GM19324 (cell line): Measurements from ENCODE around the gene LRIT3.
"Not testable (repeated sequence)": the region's sequence is repeated elsewhere in the genome, so short reads cannot be mapped to it uniquely, and the experiment has no call there.

Experiments used
- ATAC-seq: cut with Tn5 transposase; IDR thresholded peaks from one replicate; pipeline ENCODE4 v1.9.1; 2021; ENCODE audit warnings: mild to moderate bottlenecking, moderate library complexity; ENCODE audit not compliant: unreplicated experiment, low FRiP score

Gene LRIT3

DNA sequence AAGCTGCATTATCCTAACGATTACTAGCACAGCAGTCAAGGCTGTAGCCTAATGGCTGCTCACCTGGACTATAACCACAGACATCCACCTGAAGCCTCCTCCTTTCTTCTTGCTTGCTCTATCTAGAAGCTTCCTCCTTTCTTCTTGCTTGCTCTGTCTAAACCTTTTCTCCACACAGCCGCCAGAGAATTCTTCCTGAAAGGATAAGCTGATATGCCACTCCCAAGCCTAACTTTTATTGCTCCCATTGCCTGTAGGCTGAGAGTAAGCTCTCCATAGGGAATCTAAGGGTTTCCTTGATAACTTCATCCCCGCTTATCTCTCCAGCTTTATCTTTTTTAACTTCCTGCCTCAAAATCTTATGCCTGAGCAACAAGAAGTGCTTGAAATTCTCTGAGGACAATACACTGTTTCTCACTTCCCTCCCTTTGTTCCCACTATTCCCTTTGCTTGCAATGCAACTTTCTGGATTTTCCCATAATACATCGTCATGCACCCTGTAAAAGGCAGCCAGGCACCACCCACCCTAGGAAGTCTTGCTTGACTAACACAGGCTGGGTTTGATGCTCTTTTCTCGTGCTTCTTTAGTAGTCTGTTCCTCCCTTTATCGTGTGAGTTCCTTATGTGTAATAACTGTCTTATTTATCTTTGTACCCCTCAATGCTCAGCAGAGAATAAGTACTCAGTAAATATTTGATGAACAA is 1.4 kb upstream of the LRIT3 start:
- ATAC-seq: no peak

DNA sequence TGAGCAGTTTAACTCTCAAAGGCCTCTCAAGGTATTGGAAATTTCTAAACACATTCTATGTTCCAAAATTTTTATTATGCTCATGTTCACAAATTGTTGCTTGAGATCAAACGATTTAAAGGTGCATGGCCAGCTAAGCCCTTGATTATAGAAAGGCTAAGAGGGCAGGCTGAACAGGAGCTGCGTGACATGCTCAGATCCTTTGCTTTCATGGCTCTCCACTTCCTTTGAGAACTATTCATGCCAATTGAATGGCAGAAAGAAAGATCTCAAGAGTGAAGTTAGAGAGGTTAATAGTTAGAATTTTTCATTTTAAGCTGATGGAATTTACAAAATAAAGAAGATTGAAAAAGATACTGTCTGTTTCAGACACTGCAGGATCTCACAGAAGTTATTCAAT is 594 bp downstream of the LRIT3 start:
- no peak for ATAC-seq

DNA sequence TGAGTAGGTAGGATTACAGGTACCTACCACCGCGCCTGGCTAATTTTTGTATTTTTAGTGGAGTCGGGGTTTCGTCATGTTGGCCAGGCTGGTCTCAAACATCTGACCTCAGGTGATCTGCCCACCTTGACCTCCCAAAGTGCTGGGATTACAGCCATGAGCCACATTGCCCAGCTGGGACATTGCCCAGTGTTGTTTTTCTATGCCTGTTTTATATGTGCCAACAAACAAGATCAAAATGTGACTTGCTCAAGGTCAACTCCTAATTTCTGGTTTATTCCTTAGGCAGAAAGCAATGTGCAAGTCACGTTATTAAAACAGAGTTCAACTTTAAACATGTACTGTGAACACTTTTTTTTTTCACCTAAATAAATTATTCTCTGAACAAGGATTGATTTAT is 2.7 kb downstream of the LRIT3 start:
- no peak for ATAC-seq

DNA sequence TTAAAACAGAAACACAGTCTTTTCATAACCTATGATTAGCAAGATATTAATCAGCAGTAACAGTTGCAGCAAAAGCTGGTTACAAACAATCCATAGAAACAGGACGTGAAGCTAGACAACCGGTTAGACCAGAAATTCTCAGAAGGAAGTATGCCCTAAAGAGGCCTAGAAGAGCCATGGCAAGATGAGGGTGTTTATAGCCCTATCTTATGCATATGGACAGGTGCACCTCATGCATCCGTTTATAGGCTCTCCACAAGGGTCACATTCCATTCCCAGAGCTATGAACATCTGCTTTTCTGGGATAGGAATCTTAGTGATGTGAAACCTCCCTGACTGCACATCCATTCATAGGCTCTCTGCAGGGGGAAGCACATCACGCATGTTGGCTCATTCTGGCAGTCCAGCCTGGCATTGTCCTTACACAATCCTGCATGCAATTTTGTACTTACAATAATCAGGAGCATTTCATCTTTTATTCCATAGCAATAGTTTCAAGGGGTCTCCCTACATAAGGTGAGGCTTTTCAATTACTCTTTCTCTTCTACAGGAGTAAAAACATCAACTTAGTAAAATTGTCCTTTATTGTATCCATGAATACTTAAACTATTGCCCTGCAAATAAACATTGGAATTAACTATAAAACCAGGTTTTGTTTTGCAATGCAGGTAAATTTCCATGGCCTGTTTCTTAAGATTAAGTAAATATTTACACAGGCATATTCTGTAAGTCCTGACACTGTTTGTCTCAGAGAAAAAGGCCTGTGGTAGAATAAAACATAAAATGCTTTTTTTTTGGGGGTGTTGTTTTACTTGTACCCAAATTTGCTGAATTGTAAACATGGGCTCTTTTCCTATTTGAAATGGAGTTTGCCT is 11.8 kb downstream of the LRIT3 start:
- ATAC-seq: not testable (repeated sequence)

DNA sequence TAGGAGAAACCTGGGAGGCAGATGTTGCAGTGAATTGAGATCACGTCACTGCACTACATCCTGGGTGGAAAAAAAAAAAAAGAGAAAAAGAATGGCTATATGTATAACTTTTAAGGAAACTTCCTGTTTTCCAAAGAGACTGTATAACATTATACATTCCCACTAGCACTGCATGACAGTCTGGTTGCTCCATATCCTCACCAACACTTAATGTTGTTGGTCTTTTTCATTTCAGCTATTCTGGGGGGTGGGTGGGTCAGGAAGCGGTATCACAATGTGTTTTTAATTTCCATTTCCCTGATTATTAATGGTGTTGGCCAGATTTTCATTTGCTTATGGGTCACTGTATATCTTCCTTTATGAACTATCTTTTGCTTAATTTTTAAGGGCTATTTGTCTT is 13.4 kb downstream of the LRIT3 start:
- no peak for ATAC-seq

DNA sequence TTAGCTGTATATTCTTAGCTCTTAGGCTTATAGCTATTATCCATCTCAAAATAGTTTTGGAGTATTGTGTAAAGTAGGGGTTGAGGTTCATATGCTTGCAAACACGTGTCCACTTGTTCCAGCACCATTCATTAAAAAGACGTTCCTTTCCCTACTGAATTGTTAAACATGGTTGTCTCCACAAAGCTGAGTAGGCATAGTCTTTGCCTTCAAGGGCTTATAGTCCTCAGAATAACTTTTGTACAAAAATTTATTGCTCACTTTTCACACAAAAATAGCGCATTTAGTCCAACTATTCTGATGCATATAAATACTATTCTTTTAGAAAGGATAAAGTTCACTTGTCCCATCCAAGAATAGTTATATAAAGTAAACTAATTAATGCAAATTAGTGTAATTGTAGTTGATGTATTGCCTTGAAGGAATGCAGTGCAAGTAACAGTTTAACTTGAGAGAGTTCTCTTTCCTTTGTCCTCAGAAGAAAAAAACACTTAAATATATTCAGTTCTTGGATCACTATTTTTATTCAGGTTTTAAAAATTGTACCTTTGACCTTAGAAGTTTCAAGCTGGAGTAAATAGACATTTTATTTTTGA is 14.1 kb downstream of the LRIT3 start:
- ATAC-seq: no peak

DNA sequence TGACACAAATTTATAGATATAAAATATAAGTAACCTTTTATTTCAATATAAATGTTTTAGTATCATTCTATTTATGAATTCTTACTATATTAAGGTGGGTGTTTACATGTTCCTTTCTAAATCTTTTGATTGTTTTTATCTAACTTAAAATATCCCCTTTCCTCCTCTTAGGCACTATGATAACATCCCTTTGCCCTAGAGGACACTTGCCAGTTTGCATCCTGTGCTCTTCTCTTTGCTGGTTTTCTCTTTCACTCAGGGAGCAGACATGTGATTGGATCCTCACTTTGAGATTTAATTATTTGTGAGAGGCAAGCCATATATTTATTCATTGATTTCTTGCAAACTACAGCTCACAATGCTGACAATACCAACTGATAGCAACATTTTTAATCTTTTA is 16.2 kb downstream of the LRIT3 start:
- ATAC-seq: no peak

DNA sequence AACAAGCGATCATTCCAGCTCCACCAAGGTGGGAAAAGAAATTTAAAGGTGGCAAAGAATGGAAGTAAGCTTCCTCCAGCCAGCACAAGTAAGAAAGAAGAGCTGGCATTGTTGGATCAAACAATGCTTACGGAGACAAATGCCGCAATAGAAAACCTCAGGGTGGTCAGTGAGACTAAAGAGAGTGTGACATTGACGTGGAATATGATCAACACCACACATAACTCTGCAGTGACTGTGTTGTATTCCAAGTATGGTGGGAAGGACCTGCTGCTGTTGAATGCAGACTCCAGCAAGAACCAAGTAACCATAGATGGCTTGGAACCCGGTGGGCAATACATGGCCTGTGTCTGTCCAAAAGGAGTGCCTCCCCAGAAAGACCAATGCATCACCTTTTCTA is 22.2 kb downstream of the LRIT3 start:
- no peak for ATAC-seq

DNA sequence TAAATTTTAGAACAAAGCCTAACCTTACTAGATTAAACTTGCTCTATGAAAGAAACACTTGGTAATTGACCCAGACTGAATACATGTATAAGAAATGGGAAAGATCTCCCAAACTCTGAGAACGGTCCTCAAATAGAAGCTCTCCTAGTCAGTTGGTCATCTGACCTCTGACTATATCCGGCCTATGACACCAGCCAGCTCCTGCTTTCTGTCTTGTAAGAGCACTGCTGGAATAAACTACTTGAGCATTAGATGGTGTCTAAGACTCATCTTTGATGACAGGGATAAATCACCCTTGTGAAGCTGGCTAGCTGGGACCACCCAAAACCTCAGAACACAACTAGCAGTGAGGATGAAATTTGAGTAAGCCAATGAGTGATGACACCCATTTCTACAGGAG is 24.2 kb downstream of the LRIT3 start:
- ATAC-seq: no peak

DNA sequence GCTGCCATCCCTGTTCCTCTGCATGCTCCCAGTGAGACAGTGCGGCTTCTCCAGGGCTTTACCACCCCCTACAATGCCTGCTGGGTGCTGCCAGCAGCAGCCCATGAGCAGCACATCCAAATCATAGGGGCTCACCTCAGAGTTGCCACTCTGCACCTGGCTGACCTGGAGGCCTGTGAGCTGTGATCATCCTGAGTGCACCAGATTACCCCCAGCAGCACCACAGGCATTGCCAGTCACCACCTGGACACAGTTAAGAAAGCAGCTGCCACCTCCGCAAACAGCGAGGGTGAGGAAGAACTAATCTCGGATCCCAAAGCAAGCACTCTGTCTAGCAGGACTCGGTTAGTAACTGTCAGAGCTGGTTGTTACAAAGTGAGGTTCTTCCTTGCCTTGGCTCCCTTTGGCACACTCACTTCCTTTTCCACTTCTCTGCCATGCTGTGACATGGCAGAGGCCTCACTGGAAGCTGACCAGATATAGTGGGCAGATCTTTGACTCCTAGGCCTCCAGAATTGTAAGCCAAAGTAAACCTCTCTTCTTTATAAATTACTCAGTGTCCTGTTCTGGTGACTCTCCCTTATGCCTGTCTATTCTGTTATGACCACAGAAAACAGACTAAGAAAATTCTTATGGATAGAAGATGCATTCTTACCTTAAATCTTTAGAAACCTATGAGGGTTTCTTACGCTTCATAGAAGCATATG is 25.2 kb downstream of the LRIT3 start:
- ATAC-seq: no peak

DNA sequence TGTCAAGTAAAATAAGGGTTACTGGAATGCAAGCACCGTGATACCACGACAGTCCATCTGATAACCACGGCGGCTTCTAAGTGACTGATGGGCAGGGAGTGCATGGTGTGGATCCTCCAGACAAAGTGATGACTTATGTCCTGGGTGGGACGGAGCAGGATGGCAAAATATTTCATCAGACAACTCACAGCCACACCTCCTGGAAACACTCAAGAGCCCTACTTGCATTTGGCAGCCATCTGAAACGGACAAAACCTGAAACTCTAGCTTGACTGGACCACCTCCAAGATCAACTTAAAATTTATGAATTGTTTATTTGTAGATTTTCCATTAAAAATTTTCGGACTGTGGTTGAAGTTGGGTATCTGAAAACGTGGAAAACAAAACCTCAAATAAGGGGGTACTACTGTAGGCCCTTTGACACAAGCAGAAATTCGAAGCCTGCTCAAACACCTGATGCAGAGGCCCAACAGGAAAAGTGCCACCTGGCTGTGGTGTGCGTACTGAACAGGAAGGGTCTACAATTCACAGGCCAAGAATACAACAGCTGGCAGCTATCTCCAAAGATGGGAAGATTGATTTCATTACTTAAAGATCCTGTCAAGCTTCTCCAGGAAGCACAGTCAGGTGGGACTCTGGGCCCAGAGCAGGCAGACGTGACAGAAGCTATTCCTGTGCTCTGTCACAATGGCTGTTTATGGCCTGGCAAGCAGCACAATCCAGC is 26.0 kb downstream of the LRIT3 start:
- no peak for ATAC-seq

DNA sequence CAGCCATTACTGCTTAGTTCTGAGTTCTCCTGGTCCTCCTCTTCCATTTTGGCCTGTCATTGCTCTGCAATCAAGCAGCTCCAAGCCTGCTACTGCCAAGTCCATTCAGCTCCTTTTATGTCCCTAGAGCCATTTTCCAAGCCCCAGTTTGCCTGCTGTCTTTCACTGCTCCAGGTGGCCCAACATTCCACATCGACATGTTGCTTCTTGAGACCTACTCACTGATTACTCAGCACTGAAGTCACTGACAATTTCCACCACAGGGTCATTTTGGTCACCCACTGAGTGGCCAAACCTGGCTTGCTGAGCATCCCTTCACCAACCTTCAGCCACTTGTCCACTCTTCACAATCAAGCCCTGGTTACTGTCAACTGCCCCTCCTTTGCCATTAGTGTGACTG is 27.2 kb downstream of the LRIT3 start:
- no peak for ATAC-seq

DNA sequence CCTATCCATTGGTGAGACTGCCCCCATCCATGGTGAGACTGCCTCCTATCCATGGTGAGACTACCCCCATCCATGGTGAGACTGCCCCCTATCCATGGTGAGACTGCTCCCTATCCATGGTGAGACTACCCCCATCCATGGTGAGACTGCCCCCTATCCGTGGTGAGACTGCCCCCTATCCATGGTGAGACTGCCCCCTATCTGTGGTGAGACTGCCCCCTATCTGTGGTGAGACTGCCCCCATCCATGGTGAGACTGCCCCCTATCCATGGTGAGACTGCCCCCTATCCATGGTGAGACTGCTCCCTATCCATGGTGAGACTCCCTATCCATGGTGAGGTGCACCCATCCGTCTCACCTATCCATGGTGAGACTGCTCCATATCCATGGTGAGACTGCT is 27.6 kb downstream of the LRIT3 start:
- ATAC-seq: not testable (repeated sequence)

DNA sequence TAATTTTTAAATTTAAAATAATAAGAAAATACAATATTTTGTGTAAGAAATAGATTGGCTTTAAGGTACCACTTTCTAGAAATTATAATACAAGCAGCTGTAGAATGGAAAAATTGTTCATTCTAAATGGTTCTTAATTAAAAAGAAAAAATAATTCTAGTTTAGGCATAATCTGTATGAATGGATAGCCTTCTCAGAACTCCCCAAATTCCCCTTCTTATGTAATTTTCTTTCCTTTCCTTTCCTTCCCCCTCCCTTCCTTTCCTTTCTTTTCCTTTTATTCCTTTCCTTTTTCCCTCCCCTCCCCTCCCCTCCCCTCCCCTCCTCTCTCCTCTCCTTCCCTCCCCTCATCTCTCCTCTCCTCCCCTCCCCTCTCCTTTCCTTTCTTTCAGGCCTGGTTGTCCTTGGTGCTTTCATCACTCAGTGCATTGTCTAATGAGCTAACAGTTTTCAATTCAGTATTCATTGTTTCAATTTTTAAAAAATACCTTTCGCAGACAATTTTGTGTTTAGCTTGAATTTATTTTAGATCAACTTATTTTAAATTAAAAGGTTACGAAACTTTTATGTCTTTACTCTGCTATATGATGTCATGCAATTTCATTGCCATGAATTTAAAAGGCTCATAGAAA is 28.8 kb downstream of the LRIT3 start:
- ATAC-seq: no peak

DNA sequence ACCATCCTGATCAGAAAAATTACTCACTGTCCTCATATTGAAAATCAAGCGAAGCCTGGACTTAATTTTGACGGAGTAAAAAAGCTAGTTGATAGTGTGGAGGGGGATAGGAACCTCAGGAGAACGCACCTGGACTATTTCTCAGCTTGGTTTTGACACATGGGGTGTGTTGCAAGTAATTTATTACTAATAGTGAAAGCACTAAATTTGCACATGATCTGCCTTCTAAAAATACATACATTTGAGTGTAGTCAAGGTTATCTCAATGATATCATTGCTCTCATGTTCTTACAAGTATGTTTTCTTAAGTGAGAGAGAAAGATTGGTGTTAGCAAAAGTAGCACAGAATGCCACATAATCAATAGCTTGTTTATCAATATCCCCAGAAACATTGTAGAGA is 29.5 kb downstream of the LRIT3 start:
- no peak for ATAC-seq

DNA sequence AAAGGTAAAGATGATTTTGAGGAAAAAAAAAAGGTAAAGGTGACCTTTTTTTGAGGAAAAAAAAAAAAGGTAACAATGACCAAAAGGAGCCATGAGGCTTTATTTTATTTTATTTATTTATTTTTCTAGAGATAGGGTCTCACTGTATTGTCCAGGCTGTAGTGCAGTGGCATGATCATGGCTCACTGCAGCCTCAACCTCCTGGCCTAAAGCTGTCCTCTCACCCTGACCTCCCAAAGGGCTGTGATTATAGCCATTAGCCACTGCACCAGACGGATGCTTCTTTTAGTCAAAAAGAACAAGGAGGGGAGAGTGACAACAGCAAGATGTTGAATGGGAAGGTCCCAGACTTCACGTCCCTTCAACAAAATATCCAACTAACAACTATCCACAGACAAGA is 30.4 kb downstream of the LRIT3 start:
- ATAC-seq: no peak

DNA sequence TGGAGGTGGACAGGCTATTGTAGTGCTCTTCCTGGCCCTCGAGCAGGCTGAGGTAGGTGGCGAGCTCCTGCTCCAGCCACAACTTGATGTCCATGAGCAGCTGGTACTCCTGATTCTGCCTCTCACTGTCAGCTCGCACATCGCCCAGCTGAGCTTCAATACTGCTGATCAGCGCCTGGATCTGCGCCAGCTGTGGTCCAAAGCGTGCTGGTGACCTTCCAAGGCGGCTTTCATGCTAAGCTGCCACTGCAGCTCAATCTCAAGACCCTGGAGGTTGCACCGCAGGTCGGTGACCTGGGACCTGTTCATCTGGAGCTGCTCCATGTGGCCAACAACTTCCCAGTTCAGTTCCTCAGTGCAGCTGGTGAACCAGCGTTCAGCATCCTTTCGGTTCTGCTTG is 31.2 kb downstream of the LRIT3 start:
- no peak for ATAC-seq

DNA sequence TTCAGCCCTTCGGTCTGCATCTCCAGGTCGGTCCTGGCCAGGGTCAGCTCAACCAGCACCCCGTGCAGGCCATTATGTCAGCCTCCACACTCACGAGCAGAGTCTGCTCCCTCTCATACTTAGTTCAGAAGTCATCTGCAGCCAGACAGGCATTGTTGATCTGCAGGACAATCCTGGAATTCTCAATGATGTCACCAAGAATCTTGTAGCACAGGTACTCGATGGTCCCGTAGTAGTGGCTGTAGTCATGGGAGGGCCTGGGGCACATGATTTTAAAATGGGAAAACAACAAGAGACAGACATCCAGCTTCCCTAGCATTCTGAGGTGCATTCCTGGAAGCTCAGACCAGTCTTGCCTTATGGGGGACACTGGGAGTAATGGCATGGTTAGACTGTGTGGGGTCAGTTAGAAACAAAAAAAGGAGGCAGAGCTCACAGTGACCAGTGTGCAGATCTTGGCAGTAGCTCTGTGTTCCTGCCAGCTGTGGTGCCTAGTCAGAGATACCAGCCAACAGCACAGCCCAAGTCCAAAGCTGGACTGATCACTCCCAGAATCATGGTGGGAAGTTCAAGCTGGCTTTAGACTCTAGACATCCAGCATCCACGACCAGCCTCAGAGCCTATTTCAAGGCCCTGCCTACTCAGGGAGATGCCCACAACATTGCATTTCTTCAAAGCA is 31.9 kb downstream of the LRIT3 start:
- no peak for ATAC-seq

DNA sequence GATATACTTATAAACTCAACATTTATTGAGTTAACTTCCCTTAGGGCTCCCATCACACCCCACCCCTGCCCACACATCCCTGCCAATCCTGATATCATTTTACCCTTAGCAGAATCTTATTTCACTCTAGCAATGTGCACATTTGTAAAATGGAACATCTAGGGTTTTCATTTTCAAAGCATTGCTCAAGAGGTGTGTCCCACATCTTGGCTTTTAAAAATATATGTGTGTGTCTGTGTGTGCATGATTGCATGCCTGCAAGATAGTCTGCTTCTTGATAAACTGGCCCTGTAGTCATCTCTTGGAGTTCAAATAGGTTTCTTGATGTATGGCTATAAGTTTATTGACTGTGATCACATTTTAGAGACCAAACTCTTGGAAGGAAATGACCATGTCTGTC is 38.4 kb downstream of the LRIT3 start:
- ATAC-seq: no peak
